Stimulated activated CD8-positive, alpha-beta memory T cell treated with anti-CD3 and anti-CD28 coated beads, Interleukin-15, amount 100 ng/mL, for 24 hours (primary cell): Measurements from ENCODE around the gene PDIA5.

Experiments
- DNase-seq: peaks from one replicate; pipeline ENCODE4 v3.0.0-alpha.2; 2020; ENCODE audit warnings: low read depth

PDIA5 gene

GRCh38 chr3:123042413-123042812 is 24.4 kb upstream of the PDIA5 start:
- DNase-seq, result no peak

- DNase-seq, result no peak
Measured at GRCh38 chr3:123044981-123045763, 21.7 kb upstream of the PDIA5 start.

GRCh38 chr3:123046262-123047061 is 20.4 kb upstream of the PDIA5 start:
- DNase-seq, result no peak

GRCh38 chr3:123047062-123047319 is 19.8 kb upstream of the PDIA5 start:
- DNase-seq, result no peak

- DNase-seq, result no peak
Measured at GRCh38 chr3:123048480-123049237, 18.2 kb upstream of the PDIA5 start.

- no peak for DNase-seq
Measured at GRCh38 chr3:123050666-123051065, 16.2 kb upstream of the PDIA5 start.

- no peak for DNase-seq
Measured at GRCh38 chr3:123053107-123053506, 13.7 kb upstream of the PDIA5 start.

- no peak for DNase-seq
Measured at GRCh38 chr3:123054109-123054778, 12.6 kb upstream of the PDIA5 start.

- DNase-seq, result no peak
Measured at GRCh38 chr3:123054931-123055330, 11.9 kb upstream of the PDIA5 start.

GRCh38 chr3:123055352-123055751 is 11.5 kb upstream of the PDIA5 start:
- DNase-seq, result no peak

- DNase-seq, result no peak
Measured at GRCh38 chr3:123058505-123058904, 8.3 kb upstream of the PDIA5 start.

GRCh38 chr3:123060054-123060453 is 6.8 kb upstream of the PDIA5 start:
- no peak for DNase-seq

- no peak for DNase-seq
Measured at GRCh38 chr3:123061856-123062255, 5.0 kb upstream of the PDIA5 start.

GRCh38 chr3:123063034-123063433 is 3.8 kb upstream of the PDIA5 start:
- DNase-seq, result no peak

- no peak for DNase-seq
Measured at GRCh38 chr3:123064506-123064905, 2.3 kb upstream of the PDIA5 start.

- no peak for DNase-seq
Measured at GRCh38 chr3:123064914-123065313, 1.9 kb upstream of the PDIA5 start.

- DNase-seq, result no peak
Measured at GRCh38 chr3:123066599-123066895, 278 bp upstream of the PDIA5 start.

- DNase-seq, result peak; percentile 14
Measured at GRCh38 chr3:123067689-123068600, 1.1 kb downstream of the PDIA5 start.

- DNase-seq, result no peak
Measured at GRCh38 chr3:123068601-123069381, 2.0 kb downstream of the PDIA5 start.

- no peak for DNase-seq
Measured at GRCh38 chr3:123070510-123070909, 3.7 kb downstream of the PDIA5 start.

GRCh38 chr3:123071146-123071545 is 4.3 kb downstream of the PDIA5 start:
- DNase-seq, result no peak
